ENCODE measurements around the gene LHCGR.

DNA sequence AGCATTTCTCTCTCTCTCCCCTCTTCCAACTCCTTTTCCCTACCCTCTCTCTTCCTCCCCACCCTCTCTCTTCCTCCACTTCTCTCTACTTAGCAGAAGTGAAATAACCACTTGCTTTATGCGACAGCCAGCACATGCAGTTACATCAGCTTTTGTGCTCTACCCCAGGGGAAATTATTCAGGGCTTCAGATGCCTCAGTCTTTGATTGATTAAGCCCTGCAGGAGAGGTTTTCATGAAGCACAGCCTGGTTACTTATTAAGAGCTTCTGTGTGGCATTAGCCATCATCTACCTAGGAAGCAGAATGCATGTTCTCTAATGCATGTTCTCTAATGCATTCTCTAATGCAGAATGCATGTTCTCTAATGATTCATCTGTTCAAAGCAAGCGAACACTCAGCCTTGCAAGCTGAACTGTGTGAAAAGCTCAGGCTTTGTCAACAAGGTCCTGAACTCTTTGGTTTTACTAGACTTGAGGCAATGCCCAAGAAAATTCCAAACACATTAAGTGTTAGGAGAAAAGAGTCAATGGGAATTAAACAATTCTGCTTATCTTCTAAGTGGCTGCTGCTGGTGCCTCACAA lies 56.1 kb downstream of the LHCGR start:
- TF ChIP-seq, protein P1, sequence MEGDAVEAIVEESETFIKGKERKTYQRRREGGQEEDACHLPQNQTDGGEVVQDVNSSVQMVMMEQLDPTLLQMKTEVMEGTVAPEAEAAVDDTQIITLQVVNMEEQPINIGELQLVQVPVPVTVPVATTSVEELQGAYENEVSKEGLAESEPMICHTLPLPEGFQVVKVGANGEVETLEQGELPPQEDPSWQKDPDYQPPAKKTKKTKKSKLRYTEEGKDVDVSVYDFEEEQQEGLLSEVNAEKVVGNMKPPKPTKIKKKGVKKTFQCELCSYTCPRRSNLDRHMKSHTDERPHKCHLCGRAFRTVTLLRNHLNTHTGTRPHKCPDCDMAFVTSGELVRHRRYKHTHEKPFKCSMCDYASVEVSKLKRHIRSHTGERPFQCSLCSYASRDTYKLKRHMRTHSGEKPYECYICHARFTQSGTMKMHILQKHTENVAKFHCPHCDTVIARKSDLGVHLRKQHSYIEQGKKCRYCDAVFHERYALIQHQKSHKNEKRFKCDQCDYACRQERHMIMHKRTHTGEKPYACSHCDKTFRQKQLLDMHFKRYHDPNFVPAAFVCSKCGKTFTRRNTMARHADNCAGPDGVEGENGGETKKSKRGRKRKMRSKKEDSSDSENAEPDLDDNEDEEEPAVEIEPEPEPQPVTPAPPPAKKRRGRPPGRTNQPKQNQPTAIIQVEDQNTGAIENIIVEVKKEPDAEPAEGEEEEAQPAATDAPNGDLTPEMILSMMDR (IDR thresholded peaks at IDR 0.05; ENCODE audit: low read depth, low read length, poor library complexity, severe bottlenecking), result no peak
- TF ChIP-seq EZH2phosphoT487 (IDR thresholded peaks at IDR 0.05; ENCODE audit: borderline replicate concordance, low read length), result no peak

All from DOHH2 (cell line).